PC-3 (cell line): ENCODE data around the gene ABAT.
A peak's percentile ranks its signal among the peaks of the same experiment; 100 is the strongest.

ENCODE experiments used
- EZH2 ChIP-seq: fragments of 300-600 bp; sonication (generic); IDR thresholded peaks from one replicate; pipeline ENCODE4 v1.6.1; 2017; ENCODE audit warnings: antibody characterized with exemption, mild to moderate bottlenecking, low read length; ENCODE audit not compliant: unreplicated experiment
- EZH2phosphoT487 ChIP-seq: fragments of 300-600 bp; sonication (generic); IDR thresholded peaks from 2 replicates; pipeline ENCODE4 v1.6.1; 2018; ENCODE audit warnings: mild to moderate bottlenecking, antibody characterized with exemption, low read length, borderline replicate concordance
- TF ChIP-seq, protein P1 (sequence below): fragments of 300-600 bp; sonication (generic); conservative IDR thresholded peaks from 2 replicates; pipeline ENCODE4 v1.5.1; 2017; ENCODE audit warnings: antibody characterized with exemption, low read depth, mild to moderate bottlenecking, low read length

DNA sequence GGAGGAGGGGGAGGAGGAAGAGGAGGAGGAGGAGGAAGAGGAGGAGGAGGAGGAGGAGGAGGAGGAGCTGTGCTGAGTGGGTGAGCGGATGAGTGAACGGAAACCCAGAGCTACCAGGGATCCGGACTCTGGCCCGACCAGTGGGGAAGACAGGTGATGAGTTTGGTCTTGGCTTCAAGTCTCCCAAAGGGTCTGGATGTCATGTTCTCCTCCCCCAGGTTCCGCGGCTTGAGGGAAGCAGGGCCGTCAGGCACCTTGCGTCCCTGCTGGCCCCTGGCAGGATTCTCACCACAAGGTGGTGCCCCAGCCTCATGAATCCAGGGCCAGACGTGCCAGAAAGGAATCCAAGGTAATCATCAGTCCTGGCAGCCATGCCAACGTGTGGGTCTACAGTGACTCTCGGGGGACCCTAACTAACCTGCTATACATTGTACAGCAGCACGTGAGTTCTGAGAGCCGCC is 13.5 kb upstream of the ABAT start:
- TF ChIP-seq, protein P1, sequence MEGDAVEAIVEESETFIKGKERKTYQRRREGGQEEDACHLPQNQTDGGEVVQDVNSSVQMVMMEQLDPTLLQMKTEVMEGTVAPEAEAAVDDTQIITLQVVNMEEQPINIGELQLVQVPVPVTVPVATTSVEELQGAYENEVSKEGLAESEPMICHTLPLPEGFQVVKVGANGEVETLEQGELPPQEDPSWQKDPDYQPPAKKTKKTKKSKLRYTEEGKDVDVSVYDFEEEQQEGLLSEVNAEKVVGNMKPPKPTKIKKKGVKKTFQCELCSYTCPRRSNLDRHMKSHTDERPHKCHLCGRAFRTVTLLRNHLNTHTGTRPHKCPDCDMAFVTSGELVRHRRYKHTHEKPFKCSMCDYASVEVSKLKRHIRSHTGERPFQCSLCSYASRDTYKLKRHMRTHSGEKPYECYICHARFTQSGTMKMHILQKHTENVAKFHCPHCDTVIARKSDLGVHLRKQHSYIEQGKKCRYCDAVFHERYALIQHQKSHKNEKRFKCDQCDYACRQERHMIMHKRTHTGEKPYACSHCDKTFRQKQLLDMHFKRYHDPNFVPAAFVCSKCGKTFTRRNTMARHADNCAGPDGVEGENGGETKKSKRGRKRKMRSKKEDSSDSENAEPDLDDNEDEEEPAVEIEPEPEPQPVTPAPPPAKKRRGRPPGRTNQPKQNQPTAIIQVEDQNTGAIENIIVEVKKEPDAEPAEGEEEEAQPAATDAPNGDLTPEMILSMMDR, result peak; percentile 72
- TF ChIP-seq EZH2 (no peak), EZH2phosphoT487 (no peak)
